Activated naive CD4-positive, alpha-beta T cell treated with anti-CD3 and anti-CD28 coated beads, Interleukin-2, amount 50 U/mL, for 16 hours (primary cell): Measurements from ENCODE around the gene DPYD.

ENCODE experiments used
- DNase-seq: peaks from one replicate; pipeline ENCODE4 v3.0.0-alpha.2; 2020

The DPYD gene

DNA sequence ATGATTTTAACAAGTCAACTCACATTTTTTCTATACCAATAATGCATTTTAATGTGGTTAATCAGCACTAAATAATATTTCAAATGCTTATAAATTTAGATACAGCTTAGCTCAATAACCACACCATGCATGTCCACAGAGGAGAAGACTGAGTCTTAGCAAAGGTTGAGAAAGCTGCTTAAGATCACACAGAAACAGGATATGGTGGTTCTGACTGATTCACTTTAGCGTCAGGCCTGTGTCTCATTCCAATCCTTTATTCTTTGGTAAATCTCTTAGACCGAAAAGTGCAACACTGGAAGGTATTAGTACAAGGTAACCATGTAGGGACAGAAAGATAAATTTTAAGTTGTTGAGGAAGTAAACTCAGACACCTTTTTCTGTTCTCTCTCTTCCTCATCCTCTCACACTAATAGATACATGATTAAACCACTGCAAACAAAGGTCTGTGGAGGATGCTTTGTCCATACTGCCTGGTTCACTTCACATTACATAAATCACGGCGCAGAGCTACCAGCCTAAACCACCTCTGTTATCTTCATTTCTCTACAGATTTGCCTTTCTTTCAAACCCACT lies 139.0 kb downstream of the DPYD start:
- DNase-seq: no peak

DNA sequence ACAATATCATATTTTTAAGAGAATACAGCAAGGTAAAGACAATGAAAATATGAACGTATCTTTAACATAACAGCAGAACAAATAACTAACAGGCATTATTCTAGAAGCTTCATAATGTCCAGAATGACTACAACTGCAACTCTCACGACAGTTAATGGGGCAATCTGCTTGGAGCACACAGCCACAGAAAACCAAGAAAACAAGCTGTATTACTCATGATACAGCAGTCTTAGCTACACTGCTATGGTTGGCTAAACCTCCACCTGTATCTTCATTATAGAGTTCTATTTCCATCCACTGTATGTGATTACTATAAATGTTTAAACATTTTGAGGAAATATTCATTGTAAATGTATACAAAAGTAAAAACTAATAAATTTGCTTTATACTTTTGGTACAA lies 139.9 kb downstream of the DPYD start:
- DNase-seq: no peak

DNA sequence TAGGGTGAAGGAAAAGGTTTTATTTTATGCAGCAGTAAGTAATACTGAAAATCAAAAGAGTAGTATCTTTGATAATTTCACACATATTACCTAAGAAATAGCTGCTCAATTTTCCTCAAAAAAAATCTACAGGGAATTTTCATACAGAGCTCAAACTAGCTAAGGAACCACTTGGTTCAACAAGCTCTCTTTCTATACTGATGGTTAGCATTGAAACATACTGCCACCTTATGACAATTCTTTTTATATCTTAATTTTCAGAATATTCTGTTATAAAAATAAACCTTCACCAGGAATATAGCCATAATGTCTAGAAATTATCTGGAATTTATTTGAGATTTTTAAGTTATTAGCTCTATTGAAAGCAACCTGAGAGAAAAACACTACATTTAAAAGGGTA lies 142.1 kb downstream of the DPYD start:
- DNase-seq: no peak

DNA sequence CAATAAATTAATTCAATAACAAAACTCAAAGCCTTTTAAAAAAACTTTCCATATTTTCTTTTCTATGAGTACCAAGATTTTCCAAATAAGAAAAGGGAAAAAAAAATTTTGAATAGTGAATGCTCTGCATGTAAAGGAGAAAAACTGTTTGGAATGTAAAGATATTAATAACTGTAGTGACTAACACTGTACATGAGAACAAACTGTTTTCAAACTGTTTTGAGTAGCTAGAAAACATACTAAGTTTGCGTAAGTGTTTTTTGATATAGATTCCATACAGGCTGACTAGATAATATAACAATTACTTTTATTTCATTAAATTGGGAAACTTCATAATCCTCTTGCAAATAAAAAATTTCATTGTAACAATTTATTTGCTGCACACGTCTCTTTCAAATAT lies 150.5 kb downstream of the DPYD start:
- no peak for DNase-seq

DNA sequence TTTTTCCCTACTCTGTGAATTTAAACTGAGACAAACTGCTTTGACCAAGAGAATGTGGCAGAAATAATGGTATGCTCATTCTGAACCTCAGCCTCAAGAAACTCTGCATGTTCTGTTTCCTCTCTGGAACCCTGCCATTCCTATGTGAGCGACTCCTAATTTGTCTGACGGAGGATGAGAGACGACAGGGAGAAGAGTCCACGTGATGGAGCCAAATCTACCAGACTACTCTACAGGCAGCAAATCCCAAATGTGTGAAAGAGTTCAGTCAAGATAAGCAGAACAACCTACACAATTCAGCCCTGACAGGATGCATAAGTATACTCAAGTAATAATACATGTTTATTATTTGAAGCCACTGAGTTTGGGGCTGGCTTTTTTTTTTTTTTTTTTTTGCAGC lies 153.5 kb downstream of the DPYD start:
- DNase-seq: no peak

DNA sequence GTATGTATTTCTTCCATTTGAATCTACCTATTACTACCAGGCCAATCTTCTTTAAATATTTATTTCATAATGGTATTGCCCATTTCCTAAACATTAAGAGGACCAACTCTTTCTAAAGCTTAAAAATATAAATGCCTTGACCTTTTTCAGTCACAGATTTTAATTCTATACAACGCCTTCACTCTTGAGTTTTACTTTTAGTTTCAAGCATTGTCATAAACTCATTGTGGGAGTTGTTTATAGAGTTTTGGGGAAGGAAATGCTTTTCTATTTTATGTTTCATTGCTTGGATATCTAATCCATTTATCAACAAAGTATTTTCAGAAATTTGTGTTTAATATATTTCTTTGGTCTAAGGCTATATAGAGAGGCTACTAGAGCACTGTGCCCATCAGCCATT lies 155.8 kb downstream of the DPYD start:
- no peak for DNase-seq

DNA sequence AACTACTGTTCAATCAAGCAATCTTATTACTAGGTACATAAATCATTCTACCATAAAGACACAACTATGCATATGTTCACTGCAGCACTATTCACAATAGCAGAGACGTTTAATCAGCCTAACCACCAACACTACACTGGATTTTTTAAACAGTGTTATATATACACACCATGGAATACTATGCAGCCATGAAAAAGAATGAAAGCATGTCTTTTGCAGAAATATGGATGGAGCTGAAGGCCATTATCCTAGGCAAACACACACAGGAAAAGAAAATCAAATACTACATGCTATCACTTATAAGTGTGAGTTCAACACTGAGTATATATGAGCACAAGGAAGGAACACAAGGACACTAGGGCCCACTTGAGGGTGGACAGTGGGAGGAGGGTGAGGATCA lies 159.2 kb downstream of the DPYD start:
- DNase-seq: no peak

DNA sequence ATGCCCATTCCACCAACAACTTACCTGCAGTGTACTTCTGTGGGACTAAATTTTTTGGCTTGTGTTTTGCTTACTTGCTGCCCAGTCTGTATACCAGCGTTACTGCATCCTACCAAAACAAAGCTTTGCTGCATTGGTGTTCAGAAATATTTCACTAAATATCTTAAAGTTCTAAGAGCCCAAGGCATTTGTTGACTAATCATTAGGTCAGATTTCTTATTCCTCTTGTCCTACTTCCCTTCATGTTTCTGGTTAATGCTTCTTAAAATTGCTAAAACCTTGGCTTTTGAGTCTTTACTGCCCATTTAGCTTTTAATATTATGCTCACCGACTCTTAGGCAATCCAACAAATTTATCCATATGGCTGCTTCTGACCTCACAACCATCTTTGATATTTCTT lies 161.8 kb downstream of the DPYD start:
- DNase-seq: no peak

DNA sequence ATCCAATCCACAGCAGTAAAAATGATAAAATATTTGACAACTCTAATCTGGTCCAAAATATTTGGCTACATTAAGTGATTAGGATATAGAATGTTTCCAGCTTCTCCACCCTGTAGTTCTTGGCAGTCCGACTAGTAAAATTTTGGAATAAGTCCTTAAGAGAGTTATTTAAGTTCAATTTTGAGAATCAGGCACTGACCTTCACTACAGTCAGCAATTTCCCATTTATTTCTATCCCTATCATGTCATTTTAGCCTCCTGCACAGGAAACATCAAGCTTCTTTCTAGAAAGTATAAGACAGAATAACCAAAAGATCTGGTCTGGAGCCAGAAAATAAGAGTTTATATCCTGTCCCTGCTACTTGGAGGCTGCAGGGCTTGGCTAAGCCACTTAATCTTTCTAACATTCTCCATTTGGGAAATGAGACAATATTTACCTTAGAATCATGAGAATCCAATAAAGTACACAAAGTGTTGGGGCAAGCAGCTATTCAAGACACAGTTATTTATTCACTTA lies 162.2 kb downstream of the DPYD start:
- DNase-seq: no peak

DNA sequence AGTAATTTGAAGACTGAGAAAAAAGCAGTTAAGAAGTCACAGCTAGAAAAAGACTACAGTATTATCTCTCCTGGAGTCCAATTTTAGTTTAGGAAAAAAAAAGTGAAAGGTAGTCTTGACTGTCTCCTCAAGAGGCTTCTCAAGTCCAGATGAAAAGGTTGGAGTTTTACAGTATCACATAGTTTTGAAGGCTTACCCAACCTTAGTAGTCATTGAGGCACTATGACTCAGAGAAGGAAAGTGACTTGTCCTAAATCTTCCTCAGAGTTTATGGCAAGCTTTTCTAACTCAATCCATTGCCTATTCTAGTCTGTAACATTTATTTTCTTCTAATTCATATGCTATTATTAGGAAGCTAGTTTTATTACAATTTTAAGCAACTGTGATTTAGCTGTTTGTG lies 174.9 kb downstream of the DPYD start:
- no peak for DNase-seq

DNA sequence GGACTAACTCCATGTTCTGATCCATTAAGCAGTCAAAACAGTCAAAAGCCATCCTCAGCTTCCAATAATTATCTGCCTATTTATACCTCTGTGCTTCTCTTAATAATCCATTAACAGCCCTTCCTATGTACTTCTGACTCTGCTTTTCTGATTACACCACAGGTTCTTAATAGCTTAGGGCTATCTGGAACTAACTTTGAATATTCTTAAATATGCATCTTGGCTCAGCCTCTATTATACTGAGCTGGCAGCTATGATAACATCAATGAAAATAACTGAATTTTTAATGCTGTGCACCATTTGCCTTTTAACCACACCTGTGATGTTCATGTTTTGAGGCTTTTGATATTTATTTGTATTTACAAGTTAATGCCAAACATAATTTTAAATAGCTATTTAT lies 175.9 kb downstream of the DPYD start:
- DNase-seq: no peak

DNA sequence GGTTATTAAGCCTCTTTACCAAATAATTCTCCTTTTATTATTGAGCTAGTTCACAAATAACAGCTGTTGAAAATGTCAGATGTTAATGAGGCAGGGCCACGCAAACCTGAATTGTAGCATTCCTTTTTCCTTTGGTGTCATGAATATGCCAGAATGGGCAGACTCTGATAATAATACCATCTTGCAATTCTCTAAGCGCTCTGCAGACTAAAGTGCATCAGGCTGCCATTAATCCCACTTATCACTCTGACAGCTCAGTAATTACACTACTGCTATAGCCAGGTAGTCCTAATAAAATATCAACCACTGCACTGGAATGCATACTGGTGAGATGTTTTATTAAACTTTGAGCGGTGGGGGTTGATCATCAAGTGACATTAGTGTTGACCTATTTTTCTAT lies 177.7 kb downstream of the DPYD start:
- no peak for DNase-seq

DNA sequence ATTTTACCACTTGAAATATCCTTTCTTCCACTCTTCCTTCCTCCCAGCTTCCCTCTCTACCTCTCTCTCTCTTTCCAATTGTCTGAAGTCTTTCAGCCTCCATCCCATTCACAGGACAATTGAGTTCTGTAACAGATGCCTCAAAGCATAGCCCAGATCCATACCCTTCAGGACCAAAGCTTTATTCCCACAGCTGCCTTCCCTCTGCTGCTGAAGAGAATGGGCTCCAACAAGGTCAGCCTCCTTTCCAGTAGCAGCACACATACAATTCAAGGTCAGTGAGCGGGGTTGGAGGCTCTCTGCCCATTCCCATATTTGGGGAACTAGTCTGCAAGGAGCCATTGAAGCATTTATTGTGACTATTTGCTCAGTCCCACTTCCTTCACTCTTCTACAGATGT lies 179.9 kb downstream of the DPYD start:
- DNase-seq: no peak

DNA sequence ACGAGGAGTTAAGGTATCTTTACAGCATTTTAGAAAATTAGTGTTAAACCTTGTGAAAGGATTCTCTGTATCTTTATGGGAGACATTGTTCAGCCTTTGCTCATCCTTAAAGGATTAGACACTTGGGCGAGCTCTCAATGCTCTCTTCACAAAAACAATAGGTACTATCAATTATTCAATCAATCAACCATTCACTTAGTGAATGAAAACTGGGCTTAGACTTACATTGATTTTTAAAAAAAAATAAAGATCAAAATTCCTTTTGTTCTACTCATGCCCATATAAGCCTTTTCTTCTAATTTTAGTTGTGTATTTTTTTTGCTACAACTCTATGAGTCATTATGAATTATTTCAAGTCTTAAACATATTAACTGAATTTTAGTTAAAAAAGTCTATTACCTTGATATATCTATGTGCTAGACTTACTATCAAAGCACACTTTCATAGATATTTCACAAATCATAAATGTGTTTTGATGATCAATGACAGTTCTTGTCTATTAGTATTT lies 181.2 kb downstream of the DPYD start:
- DNase-seq: no peak

DNA sequence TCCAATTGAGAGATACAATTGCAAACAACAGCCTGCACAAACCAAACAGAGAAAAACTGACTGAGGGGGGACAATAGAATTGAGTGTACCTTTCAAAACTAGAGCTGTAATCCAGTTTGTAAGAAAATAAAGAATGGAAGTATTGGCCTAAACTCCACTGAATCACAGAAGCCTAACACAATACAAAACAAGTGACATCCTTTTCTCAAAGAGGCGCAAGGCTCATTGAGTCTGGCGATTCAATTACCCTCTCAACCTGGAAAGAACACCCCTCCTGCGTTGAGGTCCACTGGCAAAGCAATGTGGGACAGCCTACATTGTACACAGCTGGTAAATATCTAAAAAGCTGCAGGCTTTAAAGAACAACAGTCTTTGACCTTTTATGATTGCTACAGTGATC lies 182.6 kb downstream of the DPYD start:
- DNase-seq: no peak

DNA sequence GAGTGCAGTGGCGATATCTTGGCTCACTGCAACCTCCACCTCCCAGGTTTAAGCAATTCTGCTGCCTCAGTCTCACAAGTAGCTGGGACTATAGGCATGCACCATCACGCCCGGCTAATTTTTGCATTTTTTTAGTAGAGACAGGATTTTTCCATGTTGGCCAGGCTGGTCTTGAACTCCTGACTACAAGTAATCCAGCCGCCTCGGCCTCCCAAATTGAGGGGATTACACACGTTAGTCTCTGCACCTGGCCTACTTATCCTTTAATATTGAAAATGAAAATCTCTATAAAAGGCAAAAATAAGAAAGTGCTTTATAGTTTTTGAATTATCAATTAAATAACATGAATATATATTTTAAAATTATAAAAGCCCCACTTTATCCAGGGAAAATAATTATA lies 190.6 kb downstream of the DPYD start:
- no peak for DNase-seq

DNA sequence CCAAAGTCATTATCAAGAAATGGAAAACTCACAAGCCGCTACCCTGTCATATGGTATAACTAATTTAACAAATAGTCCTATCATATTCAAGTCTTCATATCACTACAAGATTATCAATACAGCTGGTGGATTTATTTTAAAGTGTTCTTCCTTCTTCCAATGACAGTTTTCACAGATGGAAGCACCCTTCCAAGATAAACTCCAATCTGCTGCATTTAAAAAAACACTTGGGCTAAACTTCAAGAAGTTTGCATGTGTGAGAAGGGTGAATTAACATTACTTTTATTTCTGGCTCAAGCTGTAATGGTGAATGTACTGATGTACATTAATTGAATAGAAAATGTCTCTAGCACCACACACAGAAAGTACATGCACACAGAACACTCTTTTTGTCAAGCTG lies 192.4 kb downstream of the DPYD start:
- no peak for DNase-seq

DNA sequence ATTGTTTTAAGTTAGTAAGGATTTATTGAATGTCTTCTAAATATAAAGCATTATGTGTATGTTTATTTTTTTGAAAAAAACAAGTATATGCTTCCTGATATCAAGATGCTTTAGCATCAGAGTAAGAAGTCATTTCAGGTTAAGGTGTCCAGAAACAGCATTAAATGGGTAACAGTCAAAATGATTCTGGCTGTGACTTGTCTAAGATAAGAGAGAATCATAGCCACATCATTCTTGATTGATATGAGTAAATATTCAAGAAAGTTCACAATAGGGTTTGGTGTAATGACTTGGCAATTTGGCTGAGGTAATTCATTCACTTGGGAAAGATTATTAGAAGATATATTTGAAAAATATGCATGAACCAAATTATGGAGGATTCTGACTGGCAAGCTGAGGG lies 193.8 kb downstream of the DPYD start:
- no peak for DNase-seq

DNA sequence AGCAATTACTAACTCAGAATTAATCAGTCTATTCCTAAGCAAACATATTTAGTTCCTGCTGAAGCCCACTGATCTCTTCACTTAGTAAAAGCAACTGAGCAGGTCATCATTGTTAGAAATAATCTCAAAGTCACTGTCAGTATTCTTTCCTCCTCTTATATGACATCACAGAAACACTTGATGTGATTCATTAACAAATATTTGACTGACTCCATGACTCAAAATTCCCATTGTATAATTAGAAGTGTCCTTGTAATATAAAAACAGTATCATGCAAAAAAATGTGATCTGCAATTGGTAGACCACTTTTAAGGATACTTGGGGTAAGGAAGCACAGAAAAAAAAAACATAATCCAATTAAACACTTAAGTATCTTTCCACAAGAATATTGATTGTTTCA lies 194.4 kb downstream of the DPYD start:
- DNase-seq: no peak

DNA sequence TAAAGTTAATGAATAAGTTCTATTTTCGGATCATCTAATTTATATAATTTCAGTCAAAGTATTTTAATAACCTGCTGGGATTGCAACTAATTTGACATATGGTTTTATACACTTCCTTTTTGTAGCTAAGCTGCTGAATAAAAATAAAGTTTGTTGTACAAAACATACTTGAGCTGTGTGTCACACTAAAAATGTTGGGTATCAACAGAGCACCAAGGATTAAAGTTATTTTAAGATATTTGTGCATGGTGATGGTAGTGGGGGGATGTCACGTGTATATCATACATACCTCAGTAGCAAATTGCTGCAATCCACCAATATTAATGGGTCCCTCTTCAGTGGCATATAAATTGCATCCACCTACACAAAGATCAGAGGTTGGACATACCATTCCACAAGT lies 199.6 kb downstream of the DPYD start:
- no peak for DNase-seq

DNA sequence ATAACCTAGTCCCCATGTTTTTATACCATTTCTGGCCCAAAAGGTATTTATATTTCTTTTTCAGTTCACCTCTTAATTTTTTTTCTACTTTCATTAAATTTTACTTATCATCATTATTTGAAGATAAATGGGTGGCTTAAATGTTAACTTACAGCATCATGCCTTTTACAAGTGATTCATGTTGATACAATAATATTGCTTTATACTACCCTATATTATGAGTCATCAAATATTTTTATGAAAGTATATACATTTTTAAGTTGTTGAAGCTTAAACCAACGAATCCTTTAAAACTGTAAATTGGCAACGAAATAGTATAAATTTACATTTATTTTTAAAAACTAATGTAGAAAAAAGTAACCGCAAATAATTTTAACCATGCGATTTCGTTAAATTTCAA lies 207.9 kb downstream of the DPYD start:
- no peak for DNase-seq

DNA sequence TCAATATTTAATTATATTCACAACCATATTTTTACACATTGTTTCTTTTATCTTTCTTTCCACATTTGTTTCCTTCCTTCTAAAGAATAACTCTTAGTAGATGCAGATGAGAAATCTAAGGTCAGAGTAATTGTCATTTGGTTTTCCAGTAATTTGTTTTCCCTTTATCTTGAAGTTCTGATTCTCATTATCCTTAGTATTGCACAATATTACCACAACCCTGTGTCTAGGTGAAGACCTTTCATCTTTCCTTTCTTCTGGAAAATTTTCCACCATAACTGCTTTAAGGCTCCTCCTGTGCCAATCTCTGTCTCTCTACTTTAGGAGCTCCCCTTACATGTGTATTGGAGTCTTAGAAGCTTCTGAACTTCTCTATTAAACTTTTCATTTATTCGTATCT lies 209.0 kb downstream of the DPYD start:
- no peak for DNase-seq

DNA sequence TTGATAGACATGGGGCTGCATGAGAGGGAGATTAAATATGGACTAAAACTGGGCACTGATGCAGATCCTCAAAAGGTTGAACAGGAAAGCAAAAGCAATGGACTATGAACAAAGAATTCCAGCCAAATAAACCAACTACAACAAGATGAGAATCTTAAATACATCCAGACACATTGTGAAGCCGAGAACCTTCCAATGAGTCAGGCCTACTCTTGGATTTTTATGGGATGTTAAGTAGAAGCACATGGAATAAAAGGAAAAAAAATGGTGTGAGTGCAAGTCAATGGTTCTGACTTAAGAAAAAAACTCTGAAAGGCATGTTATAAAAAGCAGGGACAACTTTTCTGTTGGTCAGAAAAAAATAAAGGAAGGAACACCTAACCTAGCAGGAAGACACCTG lies 227.2 kb downstream of the DPYD start:
- DNase-seq: no peak

DNA sequence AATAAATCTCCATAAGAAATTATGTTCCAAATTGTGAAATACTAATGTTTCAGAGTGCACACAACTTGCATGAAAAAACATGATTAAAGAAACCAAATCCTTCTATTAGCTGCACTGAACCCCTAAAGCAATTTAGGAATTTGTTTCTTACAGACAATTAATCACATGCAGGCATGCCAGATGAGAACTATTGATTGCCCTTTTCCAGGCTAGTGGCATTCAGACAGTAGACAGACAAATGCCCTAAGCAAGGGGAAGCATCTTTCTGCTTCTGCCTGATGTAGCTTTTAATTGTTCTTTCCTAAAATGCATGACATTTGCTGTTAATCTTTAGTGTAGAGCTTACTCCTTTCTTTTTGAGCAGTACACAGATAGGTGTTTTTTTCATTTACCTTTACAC lies 229.5 kb downstream of the DPYD start:
- no peak for DNase-seq

DNA sequence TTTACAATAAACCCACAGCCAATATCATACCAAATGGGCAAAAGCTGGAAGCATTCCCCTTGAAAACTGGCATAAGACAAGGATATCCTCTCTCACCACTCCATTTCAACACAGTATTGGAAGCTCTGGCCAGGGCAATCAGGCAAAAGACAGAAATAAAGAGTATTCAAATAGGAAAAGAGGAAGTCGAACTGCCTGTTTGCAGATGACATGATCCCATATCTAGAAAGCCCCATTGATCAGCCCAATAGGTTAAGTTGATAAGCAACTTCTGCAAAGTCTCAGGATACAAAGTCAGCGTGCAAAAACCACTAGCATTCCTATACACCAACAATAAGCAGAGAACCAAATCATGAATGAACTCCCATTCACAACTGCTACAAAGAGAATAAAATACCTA lies 235.5 kb downstream of the DPYD start:
- no peak for DNase-seq

DNA sequence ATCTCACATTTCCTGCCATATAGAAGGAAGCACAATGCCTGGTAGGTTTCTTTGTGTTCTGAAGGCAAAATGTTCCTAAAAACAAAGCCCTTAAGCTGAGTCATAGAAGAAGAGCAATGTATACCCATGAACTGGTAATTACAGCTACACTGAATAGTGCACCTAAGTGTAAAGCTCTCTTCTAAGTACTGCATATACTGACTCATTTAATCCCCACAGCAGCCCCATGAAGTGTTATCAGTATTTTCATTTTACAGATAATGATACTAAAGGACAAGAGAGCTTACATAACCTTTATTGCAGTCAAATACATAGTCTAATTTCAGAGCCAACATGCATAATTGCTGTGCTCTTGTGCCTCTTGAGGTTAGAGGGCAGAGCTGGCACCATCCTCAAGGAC lies 239.9 kb downstream of the DPYD start:
- DNase-seq: no peak
